GM12878 (cell line): Measurements from ENCODE around the gene STK11. TPM values are rescaled to one million over a fixed set of nuclear protein-coding genes. Genes with fewer than 3 reads are reported as not detected.
A peak's percentile ranks its signal among the peaks of the same experiment; 100 is the strongest.

Source experiments
- FOS ChIP-seq: IDR thresholded peaks from 3 replicates; pipeline ENCODE4 v1.6.1; 2011; ENCODE audit warnings: borderline replicate concordance; ENCODE audit not compliant: insufficient read length; ENCODE audit errors: extremely low read depth
- GATAD2B ChIP-seq: fragments of 450-650 bp; conservative IDR thresholded peaks from 2 replicates; pipeline ENCODE4 v1.6.1; 2017; ENCODE audit warnings: low read depth, mild to moderate bottlenecking, moderate library complexity
- HCFC1 ChIP-seq: fragments of 150-350 bp; IDR thresholded peaks from 2 replicates; pipeline ENCODE4 v1.6.1; 2014; ENCODE audit warnings: low read length
- IKZF1 ChIP-seq: fragments of 450-650 bp; conservative IDR thresholded peaks from 2 replicates; pipeline ENCODE4 v1.6.1; 2017; ENCODE audit warnings: antibody characterized with exemption, mild to moderate bottlenecking
- NBN ChIP-seq: fragments of 450-650 bp; IDR thresholded peaks from 2 replicates; pipeline ENCODE4 v1.6.1; 2016
- NFYB ChIP-seq: IDR thresholded peaks from 2 replicates; pipeline ENCODE4 v1.6.1; 2011; ENCODE audit warnings: low read depth, mild to moderate bottlenecking, low read length, improper control_type of control experiment, moderate library complexity; ENCODE audit not compliant: insufficient read depth
- NR2C1 ChIP-seq: fragments of 450-650 bp; IDR thresholded peaks from 2 replicates; pipeline ENCODE4 v1.6.1; 2017; ENCODE audit warnings: antibody characterized with exemption, mild to moderate bottlenecking, moderate library complexity
- RCOR1 ChIP-seq: conservative IDR thresholded peaks from 2 replicates; pipeline ENCODE4 v1.6.1; 2012; ENCODE audit warnings: low read depth, low read length, improper control_type of control experiment
- SMC3 ChIP-seq: IDR thresholded peaks from 2 replicates; pipeline ENCODE4 v1.6.1; 2011; ENCODE audit warnings: low read length, improper control_type of control experiment, borderline replicate concordance
- polyA plus RNA-seq, 11 experiments: library from polyadenylated mRNA; depleted of rRNA in 4 of 11; unstranded in 6 of 11; stranded (reverse) in 5 of 11; fragments of >200 nt; fragmentation: Nextera tagmentation in 4 of 11; fragmentation: Illumina TruSeq in 1 of 11; extraction: Ambion mirVana in 4 of 11; extraction: Trizol in 1 of 11; gene quantifications; 1 replicate in 1 of 11; 2 replicates in 10 of 11; pipeline versions ENCODE4 v1.2.1 to v1.2.3, GENCODE V29; 2011 to 2016; ENCODE audit warnings: inconsistent platforms in 2 of 11, missing spikeins in 2 of 11, low read depth in 1 of 11
- total RNA-seq, 4 experiments: library from RNA; depleted of rRNA in 3 of 4; stranded (reverse); fragments of >200 nt in 3 of 4; fragmentation: Illumina TruSeq in 1 of 4; extraction: Trizol in 1 of 4; gene quantifications; 2 replicates each; pipeline versions ENCODE4 v1.2.1 to v1.2.3, GENCODE V29; 2013 to 2021
- TF ChIP-seq, protein P1 (sequence below): fragments of 450-650 bp; formaldehyde crosslinking; IDR thresholded peaks from 2 replicates; pipeline ENCODE4 v1.4.0; 2022; ENCODE audit warnings: mild to moderate bottlenecking, moderate library complexity
- TF ChIP-seq, protein P2 (sequence below): IDR thresholded peaks from 2 replicates; pipeline ENCODE4 v1.6.1; 2011; ENCODE audit warnings: low read depth, low read length, improper control_type of control experiment, borderline replicate concordance
- TF ChIP-seq, protein P3 (sequence below): fragments of 450-650 bp; IDR thresholded peaks from 2 replicates; pipeline ENCODE4 v1.6.1; 2017; ENCODE audit warnings: borderline replicate concordance
- TF ChIP-seq, protein P4 (sequence below): fragments of 450-650 bp; IDR thresholded peaks from 2 replicates; pipeline ENCODE4 v1.6.1; 2017; ENCODE audit warnings: low read depth, mild to moderate bottlenecking, moderate library complexity
- TF ChIP-seq, protein P5 (sequence below): IDR thresholded peaks from 2 replicates; pipeline ENCODE4 v1.6.1; 2012; ENCODE audit warnings: mild to moderate bottlenecking, low read depth, low read length
- TF ChIP-seq, protein P6 (sequence below), 3 experiments: IDR thresholded peaks in 2 of 3; conservative IDR thresholded peaks in 1 of 3; 2 replicates each; pipeline ENCODE4 v1.5.1; 2011; ENCODE audit warnings: low read depth in 3 of 3, low read length in 3 of 3, mild to moderate bottlenecking in 3 of 3, control low read depth in 2 of 3, moderate library complexity in 2 of 3, inconsistent platforms in 1 of 3, mixed read lengths in 1 of 3; ENCODE audit not compliant: control insufficient read depth in 2 of 3, insufficient read depth in 1 of 3; ENCODE audit errors: extremely low read depth in 1 of 3

Gene STK11
- total and polyA plus RNA-seq, 10 of the 15 experiments (the other 5 are each of a cell fraction or from before 2014, with no cell fraction given), result 0.33 to 71.0 (median 23.8) TPM

DNA sequence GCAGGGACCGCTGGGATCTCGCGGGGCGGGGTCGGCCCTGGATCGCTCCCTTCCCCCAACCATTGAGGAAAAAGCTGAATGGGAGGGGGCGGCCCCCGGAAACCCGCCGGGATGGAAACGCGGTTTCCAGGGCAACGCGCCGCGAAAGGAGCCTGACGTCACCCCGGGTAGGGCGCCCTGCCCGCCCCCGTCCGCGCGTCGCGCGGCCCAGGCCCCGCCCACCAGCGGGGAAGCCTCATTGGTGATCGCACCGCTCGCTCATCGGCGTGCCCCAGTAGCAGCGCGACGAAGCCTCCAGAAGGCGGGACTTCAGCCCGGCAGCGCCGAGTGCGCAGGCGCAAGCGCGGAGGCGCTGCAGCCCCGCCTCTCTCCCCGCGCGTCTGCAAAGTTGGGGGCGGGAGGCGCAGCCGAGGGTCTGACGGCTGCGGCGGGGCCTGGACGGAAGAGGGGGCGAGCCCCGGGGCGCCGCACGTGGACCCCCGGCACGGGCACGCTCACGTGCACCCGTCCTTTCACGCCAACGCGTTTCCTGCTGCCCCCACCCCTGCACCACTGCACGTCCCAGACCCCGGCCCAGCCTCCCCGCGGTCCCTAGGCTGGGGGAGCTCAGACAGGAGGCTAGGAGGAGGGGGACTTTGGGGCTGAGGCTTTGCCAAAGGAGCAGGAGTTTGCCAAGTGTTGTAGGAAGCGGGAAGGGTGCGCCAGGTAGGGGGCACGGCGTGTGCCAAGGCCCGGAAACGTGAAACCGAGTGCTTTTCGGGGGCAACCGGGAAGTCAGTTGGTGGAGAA is 55.4 kb downstream of the STK11 start (continued):
- TF ChIP-seq IKZF1 (peak; percentile 65; the same call in 1 of the 2 replicates), GATAD2B (peak; percentile 36; the same call in 1 of the 2 replicates), NR2C1 (no peak), NBN (no peak), SMC3 (no peak), FOS (peak; percentile 51), HCFC1 (peak; percentile 38; the same call in 1 of the 2 replicates), RCOR1 (no peak), NFYB (peak; percentile 95)
- TF ChIP-seq, protein P1, sequence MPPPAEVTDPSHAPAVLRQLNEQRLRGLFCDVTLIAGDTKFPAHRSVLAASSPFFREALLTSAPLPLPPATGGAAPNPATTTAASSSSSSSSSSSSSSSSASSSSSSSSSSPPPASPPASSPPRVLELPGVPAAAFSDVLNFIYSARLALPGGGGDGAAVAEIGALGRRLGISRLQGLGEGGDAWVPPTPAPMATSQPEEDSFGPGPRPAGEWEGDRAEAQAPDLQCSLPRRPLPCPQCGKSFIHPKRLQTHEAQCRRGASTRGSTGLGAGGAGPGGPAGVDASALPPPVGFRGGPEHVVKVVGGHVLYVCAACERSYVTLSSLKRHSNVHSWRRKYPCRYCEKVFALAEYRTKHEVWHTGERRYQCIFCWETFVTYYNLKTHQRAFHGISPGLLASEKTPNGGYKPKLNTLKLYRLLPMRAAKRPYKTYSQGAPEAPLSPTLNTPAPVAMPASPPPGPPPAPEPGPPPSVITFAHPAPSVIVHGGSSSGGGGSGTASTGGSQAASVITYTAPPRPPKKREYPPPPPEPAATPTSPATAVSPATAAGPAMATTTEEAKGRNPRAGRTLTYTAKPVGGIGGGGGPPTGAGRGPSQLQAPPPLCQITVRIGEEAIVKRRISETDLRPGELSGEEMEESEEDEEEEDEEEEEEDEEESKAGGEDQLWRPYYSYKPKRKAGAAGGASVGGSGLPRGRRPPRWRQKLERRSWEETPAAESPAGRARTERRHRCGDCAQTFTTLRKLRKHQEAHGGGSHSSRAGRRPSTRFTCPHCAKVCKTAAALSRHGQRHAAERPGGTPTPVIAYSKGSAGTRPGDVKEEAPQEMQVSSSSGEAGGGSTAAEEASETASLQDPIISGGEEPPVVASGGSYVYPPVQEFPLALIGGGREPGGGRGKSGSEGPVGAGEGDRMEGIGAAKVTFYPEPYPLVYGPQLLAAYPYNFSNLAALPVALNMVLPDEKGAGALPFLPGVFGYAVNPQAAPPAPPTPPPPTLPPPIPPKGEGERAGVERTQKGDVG (CRISPR knock-in tag), result no peak
- TF ChIP-seq, protein P2, sequence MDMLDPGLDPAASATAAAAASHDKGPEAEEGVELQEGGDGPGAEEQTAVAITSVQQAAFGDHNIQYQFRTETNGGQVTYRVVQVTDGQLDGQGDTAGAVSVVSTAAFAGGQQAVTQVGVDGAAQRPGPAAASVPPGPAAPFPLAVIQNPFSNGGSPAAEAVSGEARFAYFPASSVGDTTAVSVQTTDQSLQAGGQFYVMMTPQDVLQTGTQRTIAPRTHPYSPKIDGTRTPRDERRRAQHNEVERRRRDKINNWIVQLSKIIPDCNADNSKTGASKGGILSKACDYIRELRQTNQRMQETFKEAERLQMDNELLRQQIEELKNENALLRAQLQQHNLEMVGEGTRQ, result no peak
- TF ChIP-seq, protein P3, sequence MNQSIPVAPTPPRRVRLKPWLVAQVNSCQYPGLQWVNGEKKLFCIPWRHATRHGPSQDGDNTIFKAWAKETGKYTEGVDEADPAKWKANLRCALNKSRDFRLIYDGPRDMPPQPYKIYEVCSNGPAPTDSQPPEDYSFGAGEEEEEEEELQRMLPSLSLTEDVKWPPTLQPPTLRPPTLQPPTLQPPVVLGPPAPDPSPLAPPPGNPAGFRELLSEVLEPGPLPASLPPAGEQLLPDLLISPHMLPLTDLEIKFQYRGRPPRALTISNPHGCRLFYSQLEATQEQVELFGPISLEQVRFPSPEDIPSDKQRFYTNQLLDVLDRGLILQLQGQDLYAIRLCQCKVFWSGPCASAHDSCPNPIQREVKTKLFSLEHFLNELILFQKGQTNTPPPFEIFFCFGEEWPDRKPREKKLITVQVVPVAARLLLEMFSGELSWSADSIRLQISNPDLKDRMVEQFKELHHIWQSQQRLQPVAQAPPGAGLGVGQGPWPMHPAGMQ, result no peak
- TF ChIP-seq, protein P4, sequence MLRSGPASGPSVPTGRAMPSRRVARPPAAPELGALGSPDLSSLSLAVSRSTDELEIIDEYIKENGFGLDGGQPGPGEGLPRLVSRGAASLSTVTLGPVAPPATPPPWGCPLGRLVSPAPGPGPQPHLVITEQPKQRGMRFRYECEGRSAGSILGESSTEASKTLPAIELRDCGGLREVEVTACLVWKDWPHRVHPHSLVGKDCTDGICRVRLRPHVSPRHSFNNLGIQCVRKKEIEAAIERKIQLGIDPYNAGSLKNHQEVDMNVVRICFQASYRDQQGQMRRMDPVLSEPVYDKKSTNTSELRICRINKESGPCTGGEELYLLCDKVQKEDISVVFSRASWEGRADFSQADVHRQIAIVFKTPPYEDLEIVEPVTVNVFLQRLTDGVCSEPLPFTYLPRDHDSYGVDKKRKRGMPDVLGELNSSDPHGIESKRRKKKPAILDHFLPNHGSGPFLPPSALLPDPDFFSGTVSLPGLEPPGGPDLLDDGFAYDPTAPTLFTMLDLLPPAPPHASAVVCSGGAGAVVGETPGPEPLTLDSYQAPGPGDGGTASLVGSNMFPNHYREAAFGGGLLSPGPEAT, result no peak
- TF ChIP-seq, protein P5, sequence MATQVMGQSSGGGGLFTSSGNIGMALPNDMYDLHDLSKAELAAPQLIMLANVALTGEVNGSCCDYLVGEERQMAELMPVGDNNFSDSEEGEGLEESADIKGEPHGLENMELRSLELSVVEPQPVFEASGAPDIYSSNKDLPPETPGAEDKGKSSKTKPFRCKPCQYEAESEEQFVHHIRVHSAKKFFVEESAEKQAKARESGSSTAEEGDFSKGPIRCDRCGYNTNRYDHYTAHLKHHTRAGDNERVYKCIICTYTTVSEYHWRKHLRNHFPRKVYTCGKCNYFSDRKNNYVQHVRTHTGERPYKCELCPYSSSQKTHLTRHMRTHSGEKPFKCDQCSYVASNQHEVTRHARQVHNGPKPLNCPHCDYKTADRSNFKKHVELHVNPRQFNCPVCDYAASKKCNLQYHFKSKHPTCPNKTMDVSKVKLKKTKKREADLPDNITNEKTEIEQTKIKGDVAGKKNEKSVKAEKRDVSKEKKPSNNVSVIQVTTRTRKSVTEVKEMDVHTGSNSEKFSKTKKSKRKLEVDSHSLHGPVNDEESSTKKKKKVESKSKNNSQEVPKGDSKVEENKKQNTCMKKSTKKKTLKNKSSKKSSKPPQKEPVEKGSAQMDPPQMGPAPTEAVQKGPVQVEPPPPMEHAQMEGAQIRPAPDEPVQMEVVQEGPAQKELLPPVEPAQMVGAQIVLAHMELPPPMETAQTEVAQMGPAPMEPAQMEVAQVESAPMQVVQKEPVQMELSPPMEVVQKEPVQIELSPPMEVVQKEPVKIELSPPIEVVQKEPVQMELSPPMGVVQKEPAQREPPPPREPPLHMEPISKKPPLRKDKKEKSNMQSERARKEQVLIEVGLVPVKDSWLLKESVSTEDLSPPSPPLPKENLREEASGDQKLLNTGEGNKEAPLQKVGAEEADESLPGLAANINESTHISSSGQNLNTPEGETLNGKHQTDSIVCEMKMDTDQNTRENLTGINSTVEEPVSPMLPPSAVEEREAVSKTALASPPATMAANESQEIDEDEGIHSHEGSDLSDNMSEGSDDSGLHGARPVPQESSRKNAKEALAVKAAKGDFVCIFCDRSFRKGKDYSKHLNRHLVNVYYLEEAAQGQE, result no peak
- TF ChIP-seq, protein P6, sequence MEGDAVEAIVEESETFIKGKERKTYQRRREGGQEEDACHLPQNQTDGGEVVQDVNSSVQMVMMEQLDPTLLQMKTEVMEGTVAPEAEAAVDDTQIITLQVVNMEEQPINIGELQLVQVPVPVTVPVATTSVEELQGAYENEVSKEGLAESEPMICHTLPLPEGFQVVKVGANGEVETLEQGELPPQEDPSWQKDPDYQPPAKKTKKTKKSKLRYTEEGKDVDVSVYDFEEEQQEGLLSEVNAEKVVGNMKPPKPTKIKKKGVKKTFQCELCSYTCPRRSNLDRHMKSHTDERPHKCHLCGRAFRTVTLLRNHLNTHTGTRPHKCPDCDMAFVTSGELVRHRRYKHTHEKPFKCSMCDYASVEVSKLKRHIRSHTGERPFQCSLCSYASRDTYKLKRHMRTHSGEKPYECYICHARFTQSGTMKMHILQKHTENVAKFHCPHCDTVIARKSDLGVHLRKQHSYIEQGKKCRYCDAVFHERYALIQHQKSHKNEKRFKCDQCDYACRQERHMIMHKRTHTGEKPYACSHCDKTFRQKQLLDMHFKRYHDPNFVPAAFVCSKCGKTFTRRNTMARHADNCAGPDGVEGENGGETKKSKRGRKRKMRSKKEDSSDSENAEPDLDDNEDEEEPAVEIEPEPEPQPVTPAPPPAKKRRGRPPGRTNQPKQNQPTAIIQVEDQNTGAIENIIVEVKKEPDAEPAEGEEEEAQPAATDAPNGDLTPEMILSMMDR (IDR thresholded peaks at IDR 0.05 in 2 of 3, conservative IDR thresholded peaks at IDR 0.05 in 1 of 3; ENCODE audit: control insufficient read depth in 2 of 3, extremely low read depth in 1 of 3, insufficient read depth in 1 of 3, low read depth in 3 of 3, low read length in 3 of 3), result no peak
